HepG2 (cell line): ENCODE data around the gene CIART. TPM values are rescaled to one million over a fixed set of nuclear protein-coding genes. Genes with fewer than 3 reads are reported as not detected.

ENCODE experiments used
- DMAP1 ChIP-seq: IDR thresholded peaks from 2 replicates; pipeline ENCODE4 v1.6.1; 2016
- ELF3 ChIP-seq: IDR thresholded peaks from 2 replicates; pipeline ENCODE4 v1.6.1; 2016; ENCODE audit warnings: missing genetic modification reagents, missing compliant biosample characterization
- EP300 ChIP-seq, 3 experiments: sonication (generic) in 1 of 3; formaldehyde crosslinking in 1 of 3; IDR thresholded peaks; 2 replicates each; pipeline versions ENCODE4 v1.5.1 to v1.6.1; 2011 to 2020; ENCODE audit warnings: low read depth in 2 of 3, low read length in 2 of 3, borderline replicate concordance in 1 of 3, improper control_type of control experiment in 1 of 3, mild to moderate bottlenecking in 1 of 3, missing genetic modification reagents in 1 of 3, moderate library complexity in 1 of 3
- IKZF1 ChIP-seq: fragments of 450-650 bp; IDR thresholded peaks from 2 replicates; pipeline ENCODE4 v1.7.1; 2016
- KDM1A ChIP-seq: IDR thresholded peaks from 2 replicates; pipeline ENCODE4 v1.6.1; 2016; ENCODE audit warnings: missing compliant biosample characterization
- MNT ChIP-seq: fragments of 450-650 bp; IDR thresholded peaks from 2 replicates; pipeline ENCODE4 v1.6.1; 2016
- MXD4 ChIP-seq: IDR thresholded peaks from 2 replicates; pipeline ENCODE4 v1.6.1; 2016; ENCODE audit warnings: mild to moderate bottlenecking, missing biosample characterization, missing genetic modification reagents
- MZF1 ChIP-seq: sonication (generic); formaldehyde crosslinking; IDR thresholded peaks from 2 replicates; pipeline ENCODE4 v1.8.1; 2023; ENCODE audit warnings: mild to moderate bottlenecking, missing genetic modification reagents, borderline replicate concordance
- NAIF1 ChIP-seq: sonication (generic); formaldehyde crosslinking; IDR thresholded peaks from 2 replicates; pipeline ENCODE4 v1.5.0; 2020; ENCODE audit warnings: mild to moderate bottlenecking, missing genetic modification reagents, borderline replicate concordance
- NCOR1 ChIP-seq: fragments of 200-600 bp; sonication (generic); IDR thresholded peaks from 2 replicates; pipeline ENCODE4 v1.7.0; 2017; ENCODE audit warnings: antibody characterized with exemption, low read length, borderline replicate concordance
- NR2F2 ChIP-seq: IDR thresholded peaks from 2 replicates; pipeline ENCODE4 v1.6.1; 2012; ENCODE audit warnings: low read depth, inconsistent platforms, borderline replicate concordance
- SALL1 ChIP-seq: sonication (generic); formaldehyde crosslinking; IDR thresholded peaks from 2 replicates; pipeline ENCODE4 v1.8.0; 2022; ENCODE audit warnings: mild to moderate bottlenecking, missing genetic modification reagents
- SMARCE1 ChIP-seq: fragments of 450-650 bp; IDR thresholded peaks from 2 replicates; pipeline ENCODE4 v1.6.1; 2017; ENCODE audit warnings: borderline replicate concordance
- THAP11 ChIP-seq: IDR thresholded peaks from 2 replicates; pipeline ENCODE4 v1.6.1; 2016; ENCODE audit warnings: missing biosample characterization, missing genetic modification reagents
- TMF1 ChIP-seq: sonication (generic); formaldehyde crosslinking; IDR thresholded peaks from 2 replicates; pipeline ENCODE4 v1.8.1; 2022; ENCODE audit warnings: low read depth, missing genetic modification reagents
- WIZ ChIP-seq: sonication (generic); formaldehyde crosslinking; IDR thresholded peaks from 2 replicates; pipeline ENCODE4 v1.5.1; 2020; ENCODE audit warnings: mild to moderate bottlenecking, missing genetic modification reagents
- ZBTB21 ChIP-seq: sonication (generic); formaldehyde crosslinking; IDR thresholded peaks from 2 replicates; pipeline ENCODE4 v1.4.0; 2020; ENCODE audit warnings: missing genetic modification reagents
- ZBTB25 ChIP-seq: IDR thresholded peaks from 2 replicates; pipeline ENCODE4 v1.6.1; 2018; ENCODE audit warnings: missing genetic modification reagents
- ZFP90 ChIP-seq: sonication (generic); formaldehyde crosslinking; IDR thresholded peaks from 2 replicates; pipeline ENCODE4 v1.8.0; 2022; ENCODE audit warnings: missing genetic modification reagents, mild to moderate bottlenecking, inconsistent platforms, borderline replicate concordance
- ZNF138 ChIP-seq: sonication (generic); formaldehyde crosslinking; IDR thresholded peaks from 2 replicates; pipeline ENCODE4 v1.5.0; 2020; ENCODE audit warnings: mild to moderate bottlenecking, low read depth, missing genetic modification reagents
- ZNF20 ChIP-seq: sonication (generic); formaldehyde crosslinking; IDR thresholded peaks from 2 replicates; pipeline ENCODE4 v1.4.0; 2020; ENCODE audit warnings: mild to moderate bottlenecking, moderate library complexity, missing genetic modification reagents
- ZNF230 ChIP-seq: sonication (generic); formaldehyde crosslinking; IDR thresholded peaks from 2 replicates; pipeline ENCODE4 v1.4.0; 2020; ENCODE audit warnings: mild to moderate bottlenecking, missing genetic modification reagents
- ZNF251 ChIP-seq: sonication (generic); formaldehyde crosslinking; IDR thresholded peaks from 2 replicates; pipeline ENCODE4 v1.9.0; 2021; ENCODE audit warnings: mild to moderate bottlenecking, missing genetic modification reagents
- ZNF275 ChIP-seq: sonication (generic); formaldehyde crosslinking; IDR thresholded peaks from 2 replicates; pipeline ENCODE4 v1.8.0; 2022; ENCODE audit warnings: missing genetic modification reagents, mild to moderate bottlenecking, inconsistent platforms, borderline replicate concordance
- ZNF326 ChIP-seq: sonication (generic); formaldehyde crosslinking; IDR thresholded peaks from 2 replicates; pipeline ENCODE4 v1.4.0; 2020; ENCODE audit warnings: missing genetic modification reagents, borderline replicate concordance
- ZNF605 ChIP-seq: sonication (generic); formaldehyde crosslinking; IDR thresholded peaks from 2 replicates; pipeline ENCODE4 v1.8.0; 2022; ENCODE audit warnings: mild to moderate bottlenecking, missing genetic modification reagents
- ZNF724P ChIP-seq: sonication (generic); formaldehyde crosslinking; IDR thresholded peaks from 2 replicates; pipeline ENCODE4 v1.8.0; 2022; ENCODE audit warnings: missing genetic modification reagents, borderline replicate concordance
- polyA plus RNA-seq, 8 experiments: library from polyadenylated mRNA; depleted of rRNA in 3 of 8; stranded (reverse) in 7 of 8; unstranded in 1 of 8; fragments of >200 nt; fragmentation: Illumina TruSeq in 4 of 8; extraction: Trizol in 4 of 8; gene quantifications; 2 replicates each; pipeline versions ENCODE4 v1.2.1 to v1.2.3, GENCODE V29; 2011 to 2016; ENCODE audit warnings: low read depth in 4 of 8, missing spikeins in 1 of 8, mixed read lengths in 1 of 8; ENCODE audit not compliant: insufficient read depth in 1 of 8
- total RNA-seq, 5 experiments: library from RNA; depleted of rRNA; stranded (reverse); fragments of >200 nt; fragmentation: Illumina TruSeq; extraction: Trizol; gene quantifications; 2 replicates each; pipeline ENCODE4 v1.2.3, GENCODE V29; 2016; ENCODE audit warnings: low read depth in 1 of 5

Gene CIART
- total and polyA plus RNA-seq, 2 of the 13 experiments (the other 11 are each of a cell fraction or from before 2014, with no cell fraction given), result 0.58 TPM; not detected in 1

- TF ChIP-seq ZNF724P (CRISPR knock-in tag), result peak; percentile 53; the same call in 1 of the 2 replicates
- TF ChIP-seq KDM1A (CRISPR knock-in tag), result no peak
- TF ChIP-seq IKZF1, result no peak
- TF ChIP-seq WIZ (CRISPR knock-in tag), result peak; percentile 72; the same call in 1 of the 2 replicates
- TF ChIP-seq ZFP90 (CRISPR knock-in tag), result peak; percentile 89
- TF ChIP-seq ZNF275 (CRISPR knock-in tag), result peak; percentile 51; the same call in 1 of the 2 replicates
- TF ChIP-seq MNT, result peak; percentile 89
- peak; percentile 67 for TF ChIP-seq ELF3 (CRISPR knock-in tag)
- peak; percentile 93 for TF ChIP-seq THAP11 (CRISPR knock-in tag)
- 0 out of 2 replicates have a peak, but pooled peaks have one; percentile 28 for TF ChIP-seq MZF1 (CRISPR knock-in tag)
- TF ChIP-seq ZBTB25 (CRISPR knock-in tag), result 0 out of 2 replicates have a peak, but pooled peaks have one; percentile 34
- no peak for TF ChIP-seq ZNF20
- TF ChIP-seq ZNF326, result no peak
- 0 out of 2 replicates have a peak, but pooled peaks have one; percentile 48 for TF ChIP-seq TMF1 (CRISPR knock-in tag)
- TF ChIP-seq EP300 (IDR thresholded peaks at IDR 0.05; ENCODE audit: low read depth in 2 of 2, low read length in 2 of 2), result peak in 1 of 2 experiments; percentile 57; a peak in 2 of 4 replicates
- TF ChIP-seq EP300 (CRISPR knock-in tag; IDR thresholded peaks at IDR 0.05; ENCODE audit: borderline replicate concordance), result peak; percentile 11; the same call in 1 of the 2 replicates
- peak; percentile 92 for TF ChIP-seq DMAP1 (CRISPR knock-in tag)
- TF ChIP-seq SMARCE1, result no peak
- TF ChIP-seq MXD4 (CRISPR knock-in tag), result peak; percentile 89
- no peak for TF ChIP-seq ZNF230 (CRISPR knock-in tag)
- TF ChIP-seq NAIF1 (CRISPR knock-in tag), result peak; percentile 95
- no peak for TF ChIP-seq NR2F2
- TF ChIP-seq ZBTB21 (CRISPR knock-in tag), result no peak
- TF ChIP-seq ZNF251, result no peak
- peak; percentile 74 for TF ChIP-seq ZNF605 (CRISPR knock-in tag)
- no peak; the same call in 1 of the 2 replicates for TF ChIP-seq NCOR1
- TF ChIP-seq SALL1 (CRISPR knock-in tag), result peak; percentile 76
- no peak for TF ChIP-seq ZNF138
These were observed 11.3 kb downstream of the CIART start, which contains the start of gene MRPS21 (continued) for GRCh38 chr1:150293433-150294253.
